ENCODE results near the gene ANKRD11.
"Not testable (repeated sequence)": the region's sequence is repeated elsewhere in the genome, so short reads cannot be mapped to it uniquely, and the experiment has no call there.

The ANKRD11 gene

DNA sequence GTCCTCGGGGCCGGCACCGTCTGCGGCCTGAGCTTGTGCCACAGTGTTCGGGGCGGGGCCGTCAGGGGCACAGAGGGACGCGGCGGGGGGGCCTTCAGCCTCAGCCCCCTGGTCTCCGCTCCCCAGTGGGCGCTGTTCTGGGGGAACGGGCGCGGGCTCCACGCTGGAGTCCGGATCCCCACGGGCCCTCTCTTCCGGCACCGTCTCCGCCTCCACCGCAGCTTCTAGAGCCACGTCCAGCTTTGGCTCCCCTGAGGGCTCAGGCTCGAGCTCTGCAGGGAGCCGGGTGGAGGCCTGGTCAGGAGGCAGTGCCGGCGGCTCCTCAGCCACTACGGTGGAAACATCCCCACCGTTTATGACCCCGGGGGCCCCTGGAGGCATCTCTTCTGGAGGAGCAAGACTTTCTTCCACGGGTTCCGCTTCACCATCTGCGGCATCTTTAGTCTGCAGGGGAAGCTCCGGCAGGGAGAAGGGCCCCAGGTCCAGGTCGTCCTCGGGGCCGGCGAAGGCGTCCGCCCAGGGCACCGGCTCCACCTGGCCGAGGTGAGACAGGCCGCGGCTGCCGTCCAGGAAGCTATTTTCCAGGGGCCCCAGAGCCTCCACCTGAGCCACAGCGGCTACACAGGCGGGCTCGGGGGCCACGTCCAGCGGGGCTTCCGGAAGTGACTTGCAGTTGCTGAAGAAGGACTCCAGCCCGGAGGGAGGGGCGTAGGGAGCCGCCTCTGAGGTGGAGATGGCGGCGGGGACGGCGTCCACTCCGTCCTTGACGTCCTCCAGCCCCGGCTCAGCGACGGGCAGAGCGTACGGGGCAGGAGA lies 210.5 kb downstream of the ANKRD11 start:
- DNase-seq (ENCODE audit: extremely low spot score, insufficient read length, low read depth) (no peak), FAIRE-seq (no peak)

- DNase-seq (ENCODE audit: extremely low spot score, insufficient read length, low read depth) = no peak
- FAIRE-seq = no peak
Observed at GRCh38 chr16:89278441-89279240, 211.7 kb downstream of the ANKRD11 start.

- DNase-seq (ENCODE audit: extremely low spot score, insufficient read length, low read depth) (no peak), FAIRE-seq (no peak)
Observed at GRCh38 chr16:89277641-89278341, 212.6 kb downstream of the ANKRD11 start.

GRCh38 chr16:89277049-89277448 lies 213.3 kb downstream of the ANKRD11 start:
- DNase-seq (ENCODE audit: extremely low spot score, insufficient read length, low read depth) = no peak
- no peak for FAIRE-seq

- no peak for FAIRE-seq
- no peak for DNase-seq (ENCODE audit: extremely low spot score, insufficient read length, low read depth)
Observed at GRCh38 chr16:89275837-89276720, 214.3 kb downstream of the ANKRD11 start.

DNA sequence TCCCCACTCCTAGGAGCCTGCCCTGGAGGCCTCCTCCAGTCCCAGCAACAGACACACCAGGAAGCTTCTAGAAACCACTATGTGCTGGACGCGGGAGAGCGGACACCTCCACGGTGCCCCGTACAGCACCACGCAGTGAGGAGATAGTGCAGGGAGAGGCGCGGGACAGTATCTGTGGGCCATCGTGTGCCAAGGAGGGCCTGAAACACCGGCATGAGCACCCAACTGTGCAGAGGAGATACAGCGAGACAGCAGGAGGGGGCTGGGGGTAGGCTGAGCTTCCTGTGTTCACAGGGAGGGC lies 215.1 kb downstream of the ANKRD11 start:
- no peak for FAIRE-seq
- no peak for DNase-seq (ENCODE audit: extremely low spot score, insufficient read length, low read depth)

DNA sequence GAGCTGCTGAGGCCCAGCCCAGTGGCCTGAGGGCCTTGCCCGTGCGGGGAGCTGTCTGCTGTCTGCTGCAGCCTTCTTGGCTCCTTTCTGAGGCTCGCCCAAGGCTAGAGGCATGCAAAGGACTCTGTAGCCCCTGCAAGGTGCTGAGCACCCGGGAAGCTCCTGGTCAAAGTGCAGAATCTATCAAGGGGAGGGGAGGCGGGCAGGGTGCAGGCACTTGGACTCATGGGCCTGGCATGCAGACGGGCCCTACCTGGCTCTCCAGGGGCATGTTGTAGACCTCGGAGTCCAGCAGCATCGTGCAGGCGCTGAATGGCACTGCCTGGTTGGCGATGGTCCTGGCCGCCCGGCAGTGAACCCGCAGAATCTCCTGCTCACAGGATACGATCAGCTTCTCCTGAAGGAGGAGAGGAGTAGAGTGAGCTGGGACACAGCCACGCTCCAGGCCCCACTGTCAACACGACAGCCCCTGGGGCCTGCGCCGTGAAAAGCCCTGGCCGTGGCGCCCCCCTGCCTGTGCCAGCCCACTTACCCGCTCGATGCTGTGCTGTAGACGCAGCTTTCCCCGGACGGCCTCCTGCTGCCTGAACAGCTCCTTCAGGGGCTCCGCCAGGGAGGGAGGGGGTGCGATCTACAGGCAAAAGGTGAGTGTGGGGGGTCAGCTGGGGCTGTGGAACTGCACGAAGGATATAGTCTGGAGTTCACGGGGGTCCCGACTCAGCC lies 215.6 kb downstream of the ANKRD11 start:
- FAIRE-seq (no peak), DNase-seq (ENCODE audit: extremely low spot score, insufficient read length, low read depth) (no peak)

DNA sequence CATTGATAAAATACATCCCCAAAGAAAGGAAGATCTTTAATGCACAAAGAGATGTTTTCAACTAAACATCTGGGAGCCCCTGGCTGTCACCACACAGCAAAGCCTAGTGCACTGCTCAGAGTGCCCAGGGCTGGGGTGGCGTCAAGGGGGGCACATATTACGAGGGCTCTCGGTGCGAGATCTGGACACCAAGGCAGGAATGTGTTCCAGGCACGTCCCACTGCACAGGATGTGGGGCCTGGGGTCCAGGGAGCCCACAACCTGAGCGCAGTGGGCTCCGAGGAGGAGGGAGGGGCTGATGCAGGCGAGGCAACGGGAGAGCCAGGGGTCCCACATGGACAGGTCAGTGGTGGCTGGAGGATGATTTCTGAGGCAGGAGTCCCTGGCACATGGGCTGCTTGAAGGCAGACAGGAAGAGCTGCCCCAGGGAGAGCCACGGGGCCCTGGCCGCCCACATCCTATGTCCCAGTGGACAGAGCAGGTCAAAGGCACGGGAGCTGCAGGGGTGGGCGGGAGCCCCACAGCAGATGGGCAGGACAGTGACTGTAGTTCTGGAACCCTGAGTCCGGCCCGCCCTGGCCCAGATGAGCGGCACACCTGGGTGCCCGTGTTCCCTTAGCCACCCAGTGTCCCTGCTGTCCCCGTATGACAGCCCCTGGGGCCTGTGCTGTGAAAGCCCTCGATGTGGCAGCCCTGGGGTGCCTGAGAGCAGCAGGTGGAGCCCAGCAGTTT lies 216.5 kb downstream of the ANKRD11 start:
- FAIRE-seq (no peak), DNase-seq (ENCODE audit: extremely low spot score, insufficient read length, low read depth) (no peak)

DNA sequence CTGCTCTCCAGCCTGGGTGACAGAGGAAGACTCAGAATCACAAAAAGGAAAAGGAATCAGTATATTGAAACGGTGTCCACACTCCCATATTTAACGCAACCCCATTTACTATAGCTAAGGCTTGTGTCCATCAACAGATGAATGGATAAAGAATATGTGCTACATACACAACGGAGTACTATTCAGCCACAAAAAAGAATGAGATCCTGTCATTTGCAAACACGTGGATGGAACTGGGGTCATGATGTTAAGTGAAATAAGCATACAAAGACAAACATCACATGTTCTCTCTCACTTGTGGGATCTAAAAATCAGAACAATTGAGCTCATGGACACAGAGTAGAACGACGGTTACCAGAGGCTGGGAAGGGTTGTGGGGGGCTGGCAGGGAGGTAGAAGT lies 217.7 kb downstream of the ANKRD11 start:
- no peak for DNase-seq (ENCODE audit: extremely low spot score, insufficient read length, low read depth)
- no peak for FAIRE-seq

GRCh38 chr16:89270666-89271345 lies 219.6 kb downstream of the ANKRD11 start:
- FAIRE-seq (no peak), DNase-seq (ENCODE audit: extremely low spot score, insufficient read length, low read depth) (no peak)

DNA sequence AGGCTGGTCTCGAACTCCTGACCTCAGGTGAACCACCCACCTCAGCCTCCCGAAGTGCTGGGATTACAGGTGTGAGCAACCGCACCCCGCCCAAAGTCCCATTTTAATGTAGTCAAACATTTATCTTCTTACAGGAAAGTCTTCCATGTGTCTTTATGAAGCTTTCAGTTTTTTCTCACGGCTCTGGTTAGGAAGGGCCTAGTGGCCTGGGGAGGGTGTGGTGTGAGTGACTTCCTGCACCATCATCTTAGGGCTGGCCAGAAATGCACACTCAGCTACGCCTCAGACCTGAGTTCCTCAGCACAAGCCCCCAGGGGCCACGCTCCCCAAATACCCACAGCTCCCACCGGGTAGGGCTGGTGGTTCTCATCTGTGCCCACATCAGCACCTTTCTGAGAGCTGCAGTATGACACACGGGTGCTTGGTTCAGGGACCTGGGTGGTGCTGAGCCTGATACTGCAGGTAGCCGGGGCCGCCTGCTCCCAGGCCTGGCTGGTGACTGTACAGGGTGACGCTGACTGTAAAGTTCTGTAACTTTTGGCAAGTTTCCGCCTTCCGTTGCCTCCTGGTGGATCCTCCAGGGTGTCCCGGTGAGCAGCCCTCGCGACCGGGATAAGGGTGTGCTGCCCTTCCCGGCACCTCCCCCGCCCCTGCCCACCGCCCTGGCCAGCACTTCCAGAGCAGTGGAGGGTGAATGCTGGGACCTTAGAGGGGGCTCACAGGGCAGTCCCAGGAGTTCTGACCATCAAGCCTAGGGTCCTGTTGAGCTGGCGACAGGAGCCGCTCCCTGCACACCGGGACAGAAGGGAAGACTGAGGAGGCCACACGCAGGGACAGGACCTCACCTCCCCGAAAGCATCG lies 220.3 kb downstream of the ANKRD11 start:
- FAIRE-seq (no peak), DNase-seq (ENCODE audit: extremely low spot score, insufficient read length, low read depth) (no peak)

DNA sequence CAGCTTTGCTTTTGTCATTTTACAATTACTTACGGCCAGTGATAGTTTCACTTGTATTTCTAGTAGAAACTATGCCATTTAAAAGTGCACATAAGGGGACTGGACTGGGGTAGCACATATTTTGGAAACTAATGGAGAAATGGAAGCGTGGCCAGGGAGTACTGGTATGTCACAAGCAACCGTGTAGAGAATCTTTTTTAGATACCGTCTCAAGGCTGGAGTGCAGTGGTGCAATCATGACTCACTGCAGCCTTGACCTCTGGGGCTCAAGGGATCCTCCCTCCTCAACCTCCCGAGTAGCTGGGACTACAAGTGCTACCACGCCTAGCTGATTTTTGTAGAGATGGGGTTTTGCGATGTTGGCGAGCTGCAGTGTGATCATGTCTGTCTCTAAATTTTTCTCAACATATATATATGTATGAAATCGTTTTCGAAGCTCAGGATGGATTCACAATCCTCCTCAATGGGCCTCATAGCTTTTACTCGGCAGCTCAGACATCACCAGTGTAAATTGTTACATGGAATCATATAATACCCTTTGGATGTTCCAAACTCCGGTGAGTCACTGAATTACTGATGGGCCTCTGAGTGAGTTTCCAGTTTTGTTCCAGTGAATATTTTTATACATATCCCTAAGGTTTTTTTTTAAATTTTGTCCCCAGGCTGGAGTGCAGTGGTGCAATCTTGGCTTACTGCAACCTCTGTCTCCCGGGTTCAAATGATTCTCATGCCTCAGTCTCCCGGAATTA lies 221.2 kb downstream of the ANKRD11 start:
- FAIRE-seq (no peak), DNase-seq (ENCODE audit: extremely low spot score, insufficient read length, low read depth) (no peak)

- FAIRE-seq (no peak), DNase-seq (ENCODE audit: extremely low spot score, insufficient read length, low read depth) (no peak)
Observed at GRCh38 chr16:89268585-89268984, 221.8 kb downstream of the ANKRD11 start.

- FAIRE-seq; DNase-seq (ENCODE audit: extremely low spot score, insufficient read length, low read depth): not testable (repeated sequence)
Observed at GRCh38 chr16:89267746-89268145, 222.6 kb downstream of the ANKRD11 start.

- DNase-seq (ENCODE audit: extremely low spot score, insufficient read length, low read depth) = no peak
Observed at GRCh38 chr16:89266521-89267134, 223.7 kb downstream of the ANKRD11 start.

DNA sequence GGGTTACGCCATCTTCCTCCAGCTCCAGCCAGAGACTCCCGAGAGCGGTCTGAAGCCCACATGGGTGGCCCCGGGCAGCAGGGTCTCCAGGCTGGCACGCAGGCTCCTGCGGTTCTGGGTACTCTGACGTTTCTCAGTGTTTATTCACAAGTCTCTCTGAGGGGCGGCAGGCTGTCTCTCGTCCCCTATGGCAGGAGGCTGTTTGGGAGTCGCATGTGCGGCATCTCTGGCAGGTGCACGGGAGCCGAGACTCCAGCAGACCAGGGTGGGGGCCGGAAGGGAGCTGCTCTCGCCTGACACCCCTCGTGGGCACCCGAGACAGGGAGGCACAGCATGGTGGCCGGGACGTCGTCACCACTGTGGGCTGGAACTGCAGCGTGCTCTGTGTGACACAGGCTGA lies 224.7 kb downstream of the ANKRD11 start:
- FAIRE-seq (no peak), DNase-seq (ENCODE audit: extremely low spot score, insufficient read length, low read depth) (no peak)

More at GRCh38 chr16:89266521-89267134, 223.7 kb downstream of the ANKRD11 start:
- FAIRE-seq = no peak
